Cortex of kidney (tissue), 1 donor: Measurements from ENCODE around the gene TFAP2A.

ENCODE experiments used
- DNase-seq: peaks from one replicate; lab custom pipeline; 2025; lab: John Stamatoyannopoulos, UW

The TFAP2A gene

GRCh38 chr6:10425975-10426780, 11.3 kb upstream of the TFAP2A start:
- no peak for DNase-seq

GRCh38 chr6:10425176-10425974, 10.5 kb upstream of the TFAP2A start:
- DNase-seq: no peak

GRCh38 chr6:10424040-10424439, 9.2 kb upstream of the TFAP2A start:
- DNase-seq: no peak

GRCh38 chr6:10422737-10423034, 7.8 kb upstream of the TFAP2A start:
- no peak for DNase-seq

GRCh38 chr6:10421921-10422736, 7.3 kb upstream of the TFAP2A start:
- DNase-seq: no peak

GRCh38 chr6:10421158-10421920, 6.5 kb upstream of the TFAP2A start:
- no peak for DNase-seq

GRCh38 chr6:10420546-10421157, 5.8 kb upstream of the TFAP2A start:
- no peak for DNase-seq

- DNase-seq: no peak
Observed at GRCh38 chr6:10419749-10420545, 5.1 kb upstream of the TFAP2A start.

- no peak for DNase-seq
Observed at GRCh38 chr6:10418862-10419748, 4.2 kb upstream of the TFAP2A start.

- no peak for DNase-seq
Observed at GRCh38 chr6:10418361-10418861, 3.5 kb upstream of the TFAP2A start.

GRCh38 chr6:10417681-10418104, 2.8 kb upstream of the TFAP2A start:
- DNase-seq: no peak

GRCh38 chr6:10416863-10417641, 2.2 kb upstream of the TFAP2A start:
- no peak for DNase-seq

- DNase-seq: no peak
Observed at GRCh38 chr6:10416516-10416862, 1.6 kb upstream of the TFAP2A start.

- no peak for DNase-seq
Observed at GRCh38 chr6:10415617-10416480, 975 bp upstream of the TFAP2A start.

- no peak for DNase-seq
Observed at GRCh38 chr6:10413850-10414738, 780 bp downstream of the TFAP2A start.

GRCh38 chr6:10413262-10413849, 1.5 kb downstream of the TFAP2A start:
- DNase-seq: no peak
